Endometrial microvascular endothelial cells (primary cell): ENCODE results near the gene RNF20. TPM values are rescaled to one million over a fixed set of nuclear protein-coding genes. Genes with fewer than 3 reads are reported as not detected.
"Not testable (repeated sequence)": the region's sequence is repeated elsewhere in the genome, so short reads cannot be mapped to it uniquely, and the experiment has no call there.

Experiments
- in situ Hi-C: cut with HindIII; loops from 2 replicates; pipeline ENCODE4 v1.10.0; 2017; ENCODE audit warnings: low sequenced_read_pairs, low pct_unique_long_range_greater_than_20kb; ENCODE audit errors: inconsistent ontology term
- total RNA-seq: library from RNA; depleted of rRNA; stranded (reverse); fragments of >200 nt; gene quantifications from one replicate; pipeline ENCODE4 v1.2.3, GENCODE V29; 2015; ENCODE audit errors: inconsistent ontology term

The RNF20 gene
- total RNA-seq, 1 donor from 2014 or later, result 15.6 TPM

GRCh38 chr9:101579711-101580545 is 46.3 kb downstream of the RNF20 start:
- in situ Hi-C loops, result no loop called here

GRCh38 chr9:101582553-101582952 is 48.9 kb downstream of the RNF20 start:
- in situ Hi-C loops, result no loop called here

GRCh38 chr9:101585740-101586139 is 52.1 kb downstream of the RNF20 start:
- in situ Hi-C loops, result no loop called here

GRCh38 chr9:101586651-101587050 is 53.0 kb downstream of the RNF20 start:
- in situ Hi-C loops, result no loop called here

GRCh38 chr9:101587332-101588043 is 53.8 kb downstream of the RNF20 start:
- in situ Hi-C loops, result no loop called here

GRCh38 chr9:101590074-101590473 is 56.4 kb downstream of the RNF20 start:
- in situ Hi-C loops, result not testable (repeated sequence)

GRCh38 chr9:101590901-101591300 is 57.2 kb downstream of the RNF20 start:
- in situ Hi-C loops, result no loop called here

GRCh38 chr9:101591787-101592446 is 58.3 kb downstream of the RNF20 start:
- in situ Hi-C loops, result no loop called here

GRCh38 chr9:101592788-101593187 is 59.1 kb downstream of the RNF20 start:
- in situ Hi-C loops, result no loop called here

GRCh38 chr9:101593345-101593744 is 59.7 kb downstream of the RNF20 start:
- in situ Hi-C loops, result no loop called here

GRCh38 chr9:101594796-101595195 is 61.1 kb downstream of the RNF20 start, which contains the start of gene PPP3R2:
Gene PPP3R2, minus strand, starts transcription at chr9:101594969. Its CDS starts 48 bp downstream, at chr9:101594921.
- in situ Hi-C loops, result no loop called here

GRCh38 chr9:101601904-101602765 is 68.5 kb downstream of the RNF20 start:
- in situ Hi-C loops, result no loop called here

- in situ Hi-C loops, result no loop called here
Measured at GRCh38 chr9:101604296-101604695, 70.6 kb downstream of the RNF20 start.

GRCh38 chr9:101605547-101605946 is 71.9 kb downstream of the RNF20 start:
- in situ Hi-C loops, result no loop called here

Other genes starting within 250 kb of the RNF20 start
- not detected for gene BAAT, start 148.8 kb upstream of the RNF20 start, total RNA-seq
- gene MRPL50, start 135.2 kb upstream of the RNF20 start, total RNA-seq, result 15.4 TPM
- 8.3 TPM for gene ZNF189, start 135.0 kb upstream of the RNF20 start, total RNA-seq
- gene ALDOB, start 98.1 kb upstream of the RNF20 start, total RNA-seq, result not detected
- not detected for gene PPP3R2, start 61.1 kb downstream of the RNF20 start, total RNA-seq
- gene GRIN3A, start 204.8 kb downstream of the RNF20 start, total RNA-seq, result not detected